GM19025 (cell line): ENCODE data around the gene SGMS1.
A peak's percentile ranks its signal among the peaks of the same experiment; 100 is the strongest.
"Not testable (repeated sequence)": the region's sequence is repeated elsewhere in the genome, so short reads cannot be mapped to it uniquely, and the experiment has no call there.

ENCODE experiments used
- ATAC-seq: cut with Tn5 transposase; IDR thresholded peaks from one replicate; pipeline ENCODE4 v1.9.1; 2021; ENCODE audit warnings: mild to moderate bottlenecking, low read depth, moderate library complexity; ENCODE audit not compliant: unreplicated experiment

Gene SGMS1

DNA sequence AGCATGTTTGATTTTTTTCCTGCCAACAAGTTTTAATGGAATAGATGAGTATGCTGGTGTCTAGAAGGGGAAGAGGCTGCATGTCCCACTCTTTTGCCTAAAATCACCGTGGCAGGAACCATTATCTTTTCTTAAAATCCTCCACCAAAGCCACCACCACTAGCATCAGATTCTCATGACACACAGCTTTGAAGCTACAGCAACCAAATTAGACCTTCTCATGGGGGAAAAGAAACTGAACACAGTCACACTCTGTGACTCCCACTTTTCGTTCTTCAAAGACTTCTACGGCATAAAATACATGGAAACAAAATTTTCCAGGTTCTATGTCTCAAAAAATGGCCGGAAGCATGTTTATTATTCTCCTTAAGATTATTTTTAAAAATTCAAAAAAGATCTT is 81.8 kb downstream of the SGMS1 start:
- no peak for ATAC-seq

- no peak for ATAC-seq
Measured at GRCh38 chr10:50541317-50541716, 82.4 kb downstream of the SGMS1 start.

GRCh38 chr10:50540826-50541122 is 83.0 kb downstream of the SGMS1 start:
- no peak for ATAC-seq

GRCh38 chr10:50540069-50540825 is 83.5 kb downstream of the SGMS1 start:
- no peak for ATAC-seq

GRCh38 chr10:50538555-50539398 is 85.0 kb downstream of the SGMS1 start:
- peak; percentile 49 for ATAC-seq

DNA sequence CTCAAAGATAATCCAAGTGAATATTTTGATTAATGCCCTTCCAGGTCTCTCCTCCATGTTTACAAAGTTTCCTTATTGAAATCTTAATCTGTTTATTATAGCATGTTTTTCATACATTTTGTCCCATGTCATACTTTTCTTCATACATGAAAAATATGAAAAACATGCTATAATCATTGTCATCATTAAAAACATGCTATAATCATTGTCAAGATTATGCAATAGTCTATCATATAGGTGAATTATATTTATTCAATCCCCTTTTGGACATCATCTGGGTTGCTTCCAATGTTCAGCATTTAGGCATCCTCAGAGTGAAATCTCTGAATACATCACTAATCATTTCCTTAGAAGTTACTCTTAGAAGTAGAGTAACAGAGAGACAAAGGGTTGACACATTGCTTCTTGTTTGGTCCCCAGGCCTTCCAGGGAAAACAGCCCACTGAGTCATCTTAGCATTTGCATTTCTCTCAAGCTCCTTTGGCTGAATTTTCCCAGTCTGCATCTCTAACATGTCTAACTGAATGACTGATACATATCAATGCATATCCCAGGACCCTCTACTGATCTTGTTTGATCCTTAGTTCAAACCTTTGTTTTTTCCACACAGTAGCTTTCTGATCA is 87.0 kb downstream of the SGMS1 start:
- ATAC-seq = no peak

DNA sequence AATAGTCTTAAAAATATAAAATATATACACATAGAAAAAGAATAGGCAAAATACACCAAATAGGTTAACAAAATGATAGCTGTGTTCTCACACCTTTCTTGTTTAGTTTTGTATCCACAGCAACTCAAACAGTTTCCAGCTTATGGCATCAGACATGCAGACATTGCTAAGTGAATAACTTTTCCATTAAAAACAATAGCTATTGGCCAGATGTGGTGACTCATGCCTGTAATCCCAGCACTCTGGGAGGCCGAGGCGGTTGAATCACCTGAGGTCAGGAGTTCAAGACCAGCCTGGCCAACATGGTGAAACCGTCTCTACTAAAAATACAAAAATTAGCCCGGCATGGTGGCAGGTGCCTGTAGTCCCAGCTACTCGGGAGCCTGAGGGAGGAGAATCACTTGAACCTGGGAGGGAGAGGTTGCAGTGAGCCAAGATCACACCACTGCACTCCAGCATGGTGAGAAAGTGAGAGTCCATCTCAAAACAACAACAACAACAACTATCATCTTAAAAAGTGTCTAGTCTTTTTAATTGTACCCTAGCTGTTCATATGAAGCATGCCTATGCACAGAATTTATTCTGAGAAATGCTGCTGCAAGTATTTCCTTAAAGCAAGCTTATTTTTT is 88.9 kb downstream of the SGMS1 start:
- not testable (repeated sequence) for ATAC-seq

DNA sequence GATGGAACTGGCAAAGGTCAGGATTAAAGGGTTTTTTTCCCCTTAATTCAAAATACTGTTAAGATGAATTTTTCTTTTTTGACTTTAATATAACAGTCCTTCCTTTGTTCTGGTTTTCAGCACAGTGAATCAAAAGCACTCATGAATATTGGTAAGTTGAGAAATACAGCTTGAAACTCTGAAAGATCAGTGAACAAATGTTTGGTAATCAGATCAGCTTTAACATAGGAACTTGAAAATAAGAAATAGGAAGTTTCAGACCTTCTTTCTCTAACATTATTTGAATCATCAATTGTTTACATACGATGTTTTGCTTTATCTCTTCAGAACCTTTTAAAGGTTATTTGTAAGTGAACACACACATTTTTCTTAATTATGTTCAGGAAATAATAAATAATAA is 90.5 kb downstream of the SGMS1 start:
- no peak for ATAC-seq

DNA sequence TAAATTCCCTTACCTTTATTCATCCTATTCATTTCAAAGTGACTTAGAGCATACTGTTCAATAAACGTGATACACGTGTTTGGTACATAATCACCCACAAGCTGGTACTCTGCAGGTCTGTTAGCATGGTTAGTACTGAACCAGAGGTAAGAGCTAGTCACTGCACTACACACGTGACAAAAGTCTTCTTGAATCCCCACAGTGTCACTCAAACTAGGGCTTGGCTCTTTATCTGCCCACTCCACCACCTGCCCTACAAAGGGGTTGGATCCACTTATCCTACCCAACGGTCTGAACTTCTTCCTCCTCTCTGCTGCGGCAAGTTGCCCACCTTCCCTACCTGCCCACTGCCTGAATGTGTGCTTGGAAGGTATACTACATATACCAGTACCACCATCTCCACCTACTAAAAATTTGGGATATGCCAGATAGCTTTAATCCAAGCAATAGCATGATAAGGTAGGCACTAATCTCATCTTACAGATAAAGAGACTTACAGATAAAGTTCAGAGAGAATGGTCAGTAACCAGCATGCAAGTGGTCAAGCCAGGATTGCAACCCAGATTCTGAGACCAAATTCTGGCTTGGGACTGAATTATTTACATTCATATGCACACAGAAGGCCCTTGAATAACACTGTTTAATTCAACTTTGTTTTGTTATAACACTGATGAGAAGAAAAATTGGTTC is 92.2 kb downstream of the SGMS1 start:
- ATAC-seq = no peak

GRCh38 chr10:50529660-50530059 is 94.1 kb downstream of the SGMS1 start:
- ATAC-seq = no peak

GRCh38 chr10:50528206-50528605 is 95.5 kb downstream of the SGMS1 start:
- ATAC-seq = no peak

DNA sequence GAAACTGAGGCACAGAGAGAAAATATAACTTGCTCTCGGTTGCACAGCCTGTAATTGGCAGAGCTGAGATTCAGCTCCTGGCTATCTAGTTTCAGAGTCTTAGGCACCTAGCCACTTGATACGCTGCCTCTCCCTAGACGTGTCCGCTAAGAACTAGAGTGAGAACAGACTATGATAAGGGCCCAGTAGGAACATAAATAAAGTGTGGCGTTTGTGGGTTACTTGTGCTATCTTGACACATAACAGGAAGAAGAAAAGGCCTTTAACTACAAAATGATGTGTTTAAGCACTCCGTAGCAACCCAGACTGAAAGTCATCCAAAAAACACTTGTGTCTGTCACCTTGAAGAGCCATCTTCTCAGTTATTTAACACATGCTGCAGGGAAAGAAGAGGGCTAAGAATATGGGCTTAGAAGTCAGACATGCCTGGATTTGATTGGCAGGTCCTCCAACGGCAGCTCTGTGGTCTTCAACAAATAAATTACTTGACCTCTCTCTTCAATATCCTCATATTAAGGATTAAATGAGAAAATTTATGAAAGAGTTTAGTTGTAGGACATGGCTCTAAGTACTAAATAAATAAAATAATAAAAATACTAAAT is 96.2 kb downstream of the SGMS1 start:
- no peak for ATAC-seq

GRCh38 chr10:50526185-50526584 is 97.6 kb downstream of the SGMS1 start:
- no peak for ATAC-seq

- no peak for ATAC-seq
Measured at GRCh38 chr10:50523357-50523756, 100.4 kb downstream of the SGMS1 start.

DNA sequence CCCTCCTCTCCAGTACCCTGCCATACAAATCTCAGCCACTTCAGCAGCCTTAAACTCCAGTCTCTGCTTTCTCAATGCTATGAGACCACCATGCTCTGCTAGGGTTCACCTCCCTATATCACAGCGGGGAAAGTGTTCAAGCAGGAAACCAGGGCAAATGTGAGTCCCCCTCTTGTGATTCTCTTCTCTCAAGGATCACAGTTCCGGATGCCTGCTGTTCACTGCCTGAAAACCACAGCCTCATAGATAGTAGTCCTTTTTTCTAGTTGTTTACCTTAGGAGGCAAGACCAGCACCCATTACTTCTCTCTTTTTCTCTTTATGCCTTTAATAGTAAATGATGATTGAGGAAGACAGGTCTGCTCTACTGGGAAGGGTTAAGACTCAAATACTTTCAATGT is 100.8 kb downstream of the SGMS1 start:
- ATAC-seq = no peak

DNA sequence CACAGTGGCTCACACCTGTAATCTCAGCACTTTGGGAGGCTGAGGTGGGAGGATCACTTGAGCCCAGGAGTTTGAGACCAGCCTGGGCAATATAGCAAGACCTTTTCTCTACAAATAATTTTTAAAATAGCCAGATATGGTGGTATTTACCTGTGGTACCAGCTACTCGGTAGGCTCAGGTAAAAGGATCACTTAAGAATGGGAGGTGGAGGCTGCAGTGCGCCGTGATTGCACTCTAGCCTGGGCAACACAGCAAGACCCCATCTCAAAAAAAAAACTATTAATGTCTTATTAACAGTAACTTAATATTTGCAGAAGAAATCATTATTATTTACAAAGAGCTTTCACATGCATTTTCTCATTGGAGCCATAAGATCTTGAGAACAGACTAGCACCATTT is 103.6 kb downstream of the SGMS1 start:
- ATAC-seq = no peak

DNA sequence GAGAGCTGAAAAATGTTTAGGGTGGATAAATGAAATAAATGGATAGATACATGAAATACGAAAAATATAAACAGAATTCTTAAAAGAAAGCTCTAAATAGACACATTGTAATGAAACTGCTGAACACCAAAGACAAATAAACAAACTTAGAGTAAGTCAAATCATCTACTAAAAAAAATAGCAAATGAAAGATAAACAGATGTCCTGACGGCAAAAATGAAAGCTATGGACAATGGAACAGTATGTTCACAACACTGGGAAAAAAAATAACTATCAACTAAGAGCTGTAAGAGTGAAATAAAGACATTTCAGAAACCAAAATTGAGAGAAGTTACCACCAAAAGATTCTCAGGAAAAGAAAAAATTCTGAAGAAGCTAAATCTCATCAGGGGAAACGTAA is 106.1 kb downstream of the SGMS1 start:
- ATAC-seq = no peak

- ATAC-seq = no peak
Measured at GRCh38 chr10:50516171-50516570, 107.6 kb downstream of the SGMS1 start.

- ATAC-seq = no peak
Measured at GRCh38 chr10:50515420-50515819, 108.3 kb downstream of the SGMS1 start.

- no peak for ATAC-seq
Measured at GRCh38 chr10:50514995-50515394, 108.8 kb downstream of the SGMS1 start.
